IPS-NIHi7 (cell line): ENCODE data around the gene TMEM130.

Experiments
- DNase-seq: peaks from one replicate; pipeline ENCODE4 v3.0.0; 2012; ENCODE audit warnings: mixed read lengths; ENCODE audit errors: extremely low spot score

Gene TMEM130

DNA sequence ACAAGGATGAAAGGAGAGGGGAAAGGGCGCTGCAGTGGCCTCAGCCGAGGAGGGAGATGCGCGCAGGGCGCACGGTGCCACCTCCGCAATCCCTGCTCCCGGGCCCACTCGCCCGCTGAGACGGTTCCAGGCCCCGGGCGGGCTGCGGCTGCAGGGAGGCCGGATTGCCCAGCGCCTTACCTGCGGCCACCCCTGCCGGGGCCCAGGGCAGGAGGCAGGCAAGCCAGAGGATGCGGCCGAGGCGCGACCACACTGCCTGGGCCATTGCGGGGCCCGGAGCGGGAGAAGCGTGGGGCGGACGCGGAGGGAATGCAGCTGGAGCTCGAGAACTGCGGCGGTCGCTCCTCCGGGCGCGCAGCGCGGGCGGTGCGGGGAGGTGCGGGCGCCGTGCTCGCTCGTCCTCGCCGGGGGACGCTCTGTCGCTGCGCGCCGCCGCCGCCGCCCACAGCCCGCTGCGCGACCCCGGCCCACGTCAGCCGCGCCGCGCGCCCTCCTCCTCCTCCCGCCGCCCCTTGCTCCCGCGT lies at the start of gene TMEM130:
TSS of gene TMEM130 (minus strand) at position 418 of the 524 bp plus-strand sequence. CDS start at position 265, 153 bp downstream.
- no peak for DNase-seq

DNA sequence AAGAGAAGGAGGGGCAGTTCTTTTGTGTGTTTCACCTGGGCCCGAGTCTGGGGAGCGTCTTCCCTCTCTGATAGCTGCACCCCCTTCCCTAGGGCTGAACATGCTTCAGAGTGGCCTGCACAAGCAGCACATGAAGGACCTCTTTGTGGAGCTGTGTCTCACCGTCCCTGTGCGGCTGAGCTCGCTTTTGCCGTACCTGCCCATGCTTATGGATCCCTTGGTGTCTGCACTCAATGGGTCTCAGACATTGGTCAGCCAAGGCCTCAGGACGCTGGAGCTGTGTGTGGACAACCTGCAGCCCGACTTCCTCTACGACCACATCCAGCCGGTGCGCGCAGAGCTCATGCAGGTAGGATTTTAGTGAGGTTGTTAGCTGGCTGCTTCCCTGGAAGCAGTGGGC lies 47.5 kb upstream of the TMEM130 start:
- DNase-seq, result no peak

GRCh38 chr7:98913612-98914011 lies 43.8 kb upstream of the TMEM130 start:
- DNase-seq, result no peak

DNA sequence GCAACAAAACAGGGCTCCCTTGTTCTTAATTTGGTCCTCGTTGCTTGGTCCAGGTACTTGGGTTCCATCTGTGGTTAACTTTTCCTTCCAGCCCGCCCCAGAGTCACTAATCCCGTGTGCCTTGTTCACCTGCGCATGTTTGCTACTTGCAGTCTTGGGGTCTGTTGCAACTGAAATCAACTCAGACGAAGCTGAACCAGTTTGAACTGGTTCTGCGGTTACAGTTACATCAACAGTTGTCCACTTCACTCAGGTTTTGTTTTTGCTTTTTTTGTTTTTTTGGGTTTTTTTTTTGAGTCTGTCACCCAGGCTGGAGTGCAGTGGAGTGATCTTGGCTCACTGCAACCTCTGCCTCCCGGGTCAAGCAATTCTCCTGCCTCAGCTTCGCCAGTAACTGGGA lies 43.2 kb upstream of the TMEM130 start:
- no peak for DNase-seq

DNA sequence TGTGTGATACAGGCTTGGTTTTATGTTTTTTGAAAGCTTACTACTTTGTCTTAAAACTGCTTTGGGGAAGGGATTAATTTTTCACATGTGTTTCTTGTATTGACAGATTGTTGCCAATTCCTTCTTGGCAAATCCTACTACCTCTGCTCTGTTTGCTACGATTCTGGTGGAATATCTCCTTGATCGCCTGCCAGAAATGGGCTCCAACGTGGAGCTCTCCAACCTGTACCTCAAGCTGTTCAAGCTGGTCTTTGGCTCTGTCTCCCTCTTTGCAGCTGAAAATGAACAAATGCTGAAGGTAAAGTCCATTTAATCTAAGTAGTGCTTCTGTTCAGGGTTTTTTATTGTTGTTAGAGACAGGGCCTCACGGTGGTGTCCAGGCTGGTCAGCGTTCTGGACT lies 42.1 kb upstream of the TMEM130 start:
- DNase-seq, result no peak

- no peak for DNase-seq
Observed at GRCh38 chr7:98910427-98910826, 40.6 kb upstream of the TMEM130 start.

DNA sequence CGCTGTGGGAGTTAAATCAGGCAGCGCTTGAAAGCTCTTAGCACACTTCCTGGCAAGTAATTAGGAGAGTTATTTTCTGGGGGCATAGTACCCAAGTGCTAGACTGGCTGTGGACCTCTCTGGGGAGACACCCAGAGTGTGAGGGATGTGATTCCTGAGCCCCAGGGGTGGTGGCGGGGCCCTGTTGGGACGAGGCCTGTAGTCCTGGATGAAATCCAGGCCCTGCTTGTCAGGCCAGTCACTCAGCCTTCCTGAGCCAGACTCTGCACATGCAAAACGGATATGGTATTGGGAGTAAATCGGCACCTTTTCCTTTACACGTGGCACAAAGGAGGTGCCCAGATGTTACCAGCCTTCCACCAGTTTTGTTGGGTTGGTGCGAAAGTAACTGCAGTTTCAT lies 39.7 kb upstream of the TMEM130 start:
- no peak for DNase-seq

DNA sequence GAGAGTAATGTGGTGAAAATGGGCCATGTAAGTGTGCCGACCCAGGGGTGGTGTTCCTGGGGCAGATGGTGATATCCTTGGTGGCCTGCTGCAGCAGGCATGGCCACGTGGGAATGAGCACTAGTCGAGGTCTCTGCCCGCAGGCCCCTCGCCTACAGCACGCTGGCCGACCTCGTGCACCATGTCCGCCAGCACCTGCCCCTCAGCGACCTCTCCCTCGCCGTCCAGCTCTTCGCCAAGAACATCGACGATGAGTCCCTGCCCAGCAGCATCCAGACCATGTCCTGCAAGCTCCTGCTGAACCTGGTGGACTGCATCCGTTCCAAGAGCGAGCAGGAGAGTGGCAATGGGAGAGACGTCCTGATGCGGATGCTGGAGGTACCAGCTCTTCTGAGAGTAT lies 38.8 kb upstream of the TMEM130 start:
- DNase-seq, result no peak

- no peak for DNase-seq
Observed at GRCh38 chr7:98907570-98907969, 37.8 kb upstream of the TMEM130 start.

- DNase-seq, result no peak
Observed at GRCh38 chr7:98903246-98903645, 33.4 kb upstream of the TMEM130 start.

DNA sequence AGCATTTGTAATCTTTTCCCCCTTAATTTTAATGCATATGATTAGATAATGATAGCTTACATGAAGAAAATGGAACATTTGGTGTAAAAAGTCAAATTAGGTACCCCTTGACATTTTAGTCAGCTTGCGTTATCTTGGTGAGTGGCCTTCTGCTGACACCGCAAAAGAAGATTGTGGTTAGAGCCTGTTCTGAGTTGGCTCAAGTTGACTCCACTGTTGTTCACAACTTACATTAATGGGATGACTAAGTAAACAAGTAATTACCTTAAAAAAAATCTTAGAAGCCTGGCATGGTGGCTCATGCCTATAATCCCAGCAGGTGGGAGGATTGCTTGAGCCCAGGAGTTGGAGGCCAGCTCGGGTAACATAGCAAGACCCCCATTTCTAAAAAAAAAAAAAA lies 32.7 kb upstream of the TMEM130 start:
- no peak for DNase-seq

- no peak for DNase-seq
Observed at GRCh38 chr7:98900815-98901214, 31.0 kb upstream of the TMEM130 start.

- no peak for DNase-seq
Observed at GRCh38 chr7:98899816-98900215, 30.0 kb upstream of the TMEM130 start.

DNA sequence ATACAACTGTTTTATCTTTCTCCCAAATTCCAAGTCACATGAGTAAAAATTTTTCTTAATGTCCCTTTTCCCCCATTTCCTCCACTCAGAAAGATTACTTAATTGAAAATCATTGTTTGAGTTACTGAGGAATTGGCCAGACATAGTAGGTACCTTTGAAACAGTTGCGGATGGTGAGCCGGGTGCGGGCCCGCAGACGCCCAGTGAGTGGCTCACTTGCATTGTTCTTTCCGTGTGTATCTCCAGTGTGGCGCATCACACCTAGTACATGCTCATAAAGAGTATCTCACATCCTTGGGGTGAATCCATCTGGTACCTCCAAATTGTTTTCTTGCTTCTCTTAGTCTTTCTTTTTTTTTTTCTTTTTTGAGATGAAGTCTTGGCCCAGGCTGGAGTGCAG lies 22.8 kb upstream of the TMEM130 start:
- no peak for DNase-seq

- no peak for DNase-seq
Observed at GRCh38 chr7:98887038-98887437, 17.2 kb upstream of the TMEM130 start.

GRCh38 chr7:98884416-98884815 lies 14.6 kb upstream of the TMEM130 start:
- DNase-seq, result no peak

- no peak for DNase-seq
Observed at GRCh38 chr7:98881561-98882315, 11.9 kb upstream of the TMEM130 start.

DNA sequence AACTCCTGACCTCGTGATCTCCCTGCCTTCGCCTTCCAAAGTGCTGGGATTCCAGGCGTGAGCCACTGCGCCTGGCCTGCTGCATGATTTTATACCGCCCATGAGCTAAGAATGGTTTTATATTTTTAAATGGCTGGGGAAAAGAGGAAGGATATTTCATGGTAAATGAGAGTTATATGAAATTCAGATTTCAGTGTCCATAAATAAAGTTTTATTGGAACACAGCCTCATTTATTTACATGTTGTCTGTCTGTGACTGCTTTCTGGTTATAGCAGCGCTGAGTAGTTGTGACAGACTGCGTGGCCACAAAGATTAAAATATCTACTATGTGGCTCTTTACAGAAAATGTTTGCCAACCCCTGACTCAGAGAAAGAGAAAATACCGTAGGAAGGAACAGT lies 10.7 kb upstream of the TMEM130 start:
- no peak for DNase-seq

DNA sequence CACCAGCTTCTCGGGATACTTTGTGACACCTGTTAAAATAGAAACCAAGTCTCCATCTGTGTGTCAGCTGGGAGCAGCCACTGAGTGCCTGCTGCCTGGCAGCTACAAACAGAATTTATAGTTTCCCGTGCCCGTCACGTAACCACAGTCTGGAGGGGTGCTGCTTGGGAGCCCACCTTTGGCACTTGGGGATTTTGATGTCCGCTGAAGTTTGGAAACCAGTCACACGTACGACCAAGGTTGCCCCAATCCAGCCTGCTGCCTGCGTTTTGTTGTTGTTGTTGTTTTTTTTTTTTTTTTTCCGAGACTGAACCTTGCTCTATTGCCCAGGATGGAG lies 10.1 kb upstream of the TMEM130 start:
- no peak for DNase-seq

- DNase-seq, result peak; percentile 38
Observed at GRCh38 chr7:98879198-98879978, 9.6 kb upstream of the TMEM130 start.

DNA sequence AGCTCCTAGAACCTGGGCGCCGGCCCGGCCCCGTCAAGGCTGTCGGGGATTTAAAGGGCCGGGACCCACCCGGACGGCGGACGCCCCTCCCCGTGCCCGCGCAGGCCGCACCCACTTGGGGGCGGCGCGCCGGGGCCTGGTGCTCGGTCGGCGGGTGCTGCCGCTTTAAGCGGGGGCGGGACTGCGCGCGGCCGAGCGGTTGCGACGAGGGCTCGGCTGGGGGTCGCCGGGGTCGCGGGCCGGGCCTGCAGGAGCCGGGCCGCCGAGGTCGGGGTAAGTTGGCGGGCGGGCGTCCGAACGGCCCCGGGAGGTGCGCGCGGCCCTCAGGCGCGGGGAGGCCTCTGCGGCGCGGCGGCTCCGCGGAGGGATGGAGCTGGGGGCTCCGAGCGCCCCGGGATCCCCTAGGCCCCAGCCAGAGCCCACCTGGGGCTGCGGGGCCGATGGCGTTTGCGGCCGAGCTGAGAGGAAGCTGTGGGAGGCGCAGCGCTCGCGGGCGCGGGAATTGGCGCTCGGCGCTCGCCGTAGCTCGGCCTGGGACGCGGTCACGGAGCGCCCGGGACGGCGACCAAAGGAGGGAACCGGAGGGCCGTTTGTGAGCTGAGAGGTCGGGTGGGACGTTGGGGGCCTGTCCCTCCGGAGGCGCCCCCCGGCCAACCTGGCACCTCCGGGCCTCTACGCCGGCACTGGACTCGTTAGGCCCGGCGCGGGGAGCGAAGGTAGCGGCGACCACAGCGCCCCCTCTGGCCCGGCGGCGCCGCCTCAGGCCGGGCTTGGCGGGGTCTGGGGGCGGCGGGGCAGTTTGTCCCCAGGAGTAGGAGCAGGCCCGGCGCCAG lies 8.8 kb upstream of the TMEM130 start, which contains the start of gene TRRAP:
TSS of gene TRRAP (plus strand) at position 168 of the 833 bp plus-strand sequence. CDS start 2,619 bp downstream, outside the sequence.
- peak; percentile 94 for DNase-seq
